NCI-H128 (cell line): ENCODE measurements around the gene ST6GALNAC3.

Experiments
- DNase-seq: peaks from one replicate; lab custom pipeline; 2025; ENCODE audit not compliant: unreplicated experiment; lab: John Stamatoyannopoulos, UW

The ST6GALNAC3 gene

GRCh38 chr1:76408303-76408702, 333.8 kb downstream of the ST6GALNAC3 start:
- DNase-seq, result no peak

GRCh38 chr1:76410499-76410898, 336.0 kb downstream of the ST6GALNAC3 start:
- DNase-seq, result no peak

GRCh38 chr1:76418531-76418930, 344.0 kb downstream of the ST6GALNAC3 start:
- no peak for DNase-seq

GRCh38 chr1:76419603-76420002, 345.1 kb downstream of the ST6GALNAC3 start:
- no peak for DNase-seq

- DNase-seq, result no peak
Measured at GRCh38 chr1:76425201-76426145, 350.9 kb downstream of the ST6GALNAC3 start.

GRCh38 chr1:76426606-76427005, 352.1 kb downstream of the ST6GALNAC3 start:
- DNase-seq, result no peak

GRCh38 chr1:76428028-76428427, 353.5 kb downstream of the ST6GALNAC3 start:
- no peak for DNase-seq

GRCh38 chr1:76430531-76430930, 356.0 kb downstream of the ST6GALNAC3 start:
- no peak for DNase-seq

- no peak for DNase-seq
Measured at GRCh38 chr1:76433526-76433925, 359.0 kb downstream of the ST6GALNAC3 start.

GRCh38 chr1:76443217-76443616, 368.7 kb downstream of the ST6GALNAC3 start:
- DNase-seq, result no peak

GRCh38 chr1:76444773-76445172, 370.2 kb downstream of the ST6GALNAC3 start:
- no peak for DNase-seq

- DNase-seq, result no peak
Measured at GRCh38 chr1:76450229-76450628, 375.7 kb downstream of the ST6GALNAC3 start.

GRCh38 chr1:76463278-76463677, 388.7 kb downstream of the ST6GALNAC3 start:
- DNase-seq, result no peak

GRCh38 chr1:76463849-76464248, 389.3 kb downstream of the ST6GALNAC3 start:
- DNase-seq, result no peak

- no peak for DNase-seq
Measured at GRCh38 chr1:76465030-76465429, 390.5 kb downstream of the ST6GALNAC3 start.

- no peak for DNase-seq
Measured at GRCh38 chr1:76470166-76470565, 395.6 kb downstream of the ST6GALNAC3 start.

GRCh38 chr1:76471536-76471935, 397.0 kb downstream of the ST6GALNAC3 start:
- DNase-seq, result no peak

- DNase-seq, result no peak
Measured at GRCh38 chr1:76473591-76473990, 399.0 kb downstream of the ST6GALNAC3 start.

GRCh38 chr1:76474922-76475321, 400.4 kb downstream of the ST6GALNAC3 start:
- DNase-seq, result no peak

GRCh38 chr1:76477156-76477555, 402.6 kb downstream of the ST6GALNAC3 start:
- no peak for DNase-seq

GRCh38 chr1:76480827-76481226, 406.3 kb downstream of the ST6GALNAC3 start:
- DNase-seq, result no peak

- no peak for DNase-seq
Measured at GRCh38 chr1:76481672-76482071, 407.1 kb downstream of the ST6GALNAC3 start.

- DNase-seq, result no peak
Measured at GRCh38 chr1:76482272-76482671, 407.7 kb downstream of the ST6GALNAC3 start.
